Stimulated activated CD8-positive, alpha-beta memory T cell treated with anti-CD3 and anti-CD28 coated beads, Interleukin-7, amount 100 ng/mL, for 24 hours (primary cell): ENCODE measurements around the gene DENND2A.

Source experiments
- DNase-seq: peaks from one replicate; pipeline ENCODE4 v3.0.0-alpha.2; 2020; ENCODE audit warnings: low read depth

The DENND2A gene

DNA sequence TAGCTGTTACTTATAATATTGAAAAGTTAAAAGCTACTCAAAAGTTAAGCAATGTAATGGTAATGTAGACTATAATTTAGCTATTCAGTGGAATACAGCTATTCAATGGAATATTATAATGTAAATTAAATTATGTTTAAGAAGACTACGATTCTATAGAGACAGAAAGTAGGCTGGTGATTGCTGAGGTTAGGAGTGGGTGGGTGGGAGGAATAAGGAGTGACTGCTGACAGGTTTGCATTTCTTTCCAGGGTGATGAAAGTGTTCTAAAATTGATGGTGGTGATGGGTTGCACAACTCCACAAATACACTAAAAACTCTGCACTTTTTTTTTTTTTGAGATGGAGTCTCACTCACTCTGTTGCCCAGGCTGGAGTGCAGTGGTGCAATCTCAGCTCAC is 21.4 kb downstream of the DENND2A start:
- DNase-seq: no peak

DNA sequence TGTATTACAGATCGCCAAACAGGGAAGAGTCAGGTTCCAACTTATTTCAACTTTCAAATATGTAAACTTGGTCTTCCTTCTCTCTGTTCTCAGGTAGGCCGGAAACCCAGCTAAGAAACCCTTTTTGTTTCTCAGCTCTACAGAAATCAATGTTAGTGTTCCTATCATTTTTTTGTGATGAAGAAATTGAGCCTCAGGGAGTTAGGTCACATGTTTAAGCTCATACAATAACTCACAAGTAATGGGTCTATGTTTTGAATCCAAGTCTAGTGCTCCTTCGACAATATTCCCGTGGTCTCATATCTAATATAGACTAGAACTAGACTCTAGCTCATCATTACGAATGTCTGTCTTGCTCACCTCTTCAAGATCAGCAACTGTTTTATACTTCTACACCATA is 22.3 kb downstream of the DENND2A start:
- DNase-seq: no peak

DNA sequence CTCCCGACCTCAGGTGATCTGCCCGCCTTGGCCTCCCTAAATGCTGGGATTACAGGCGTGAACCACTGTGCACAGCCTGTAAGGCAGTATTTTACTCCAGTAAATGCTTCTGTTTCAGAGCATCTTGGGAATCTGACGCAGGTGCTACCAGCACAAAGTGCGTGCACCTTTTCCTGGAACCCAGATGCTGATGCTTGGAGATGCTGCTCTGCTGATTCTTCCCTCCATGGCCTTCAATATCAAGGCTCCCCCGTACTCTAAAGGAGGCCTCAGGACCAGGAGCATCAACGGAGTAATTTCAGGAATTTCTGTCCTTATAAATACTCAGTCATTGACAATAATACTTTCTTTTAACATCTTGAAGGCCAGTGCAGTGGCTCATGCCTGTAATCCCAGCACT is 23.5 kb downstream of the DENND2A start:
- DNase-seq: no peak

DNA sequence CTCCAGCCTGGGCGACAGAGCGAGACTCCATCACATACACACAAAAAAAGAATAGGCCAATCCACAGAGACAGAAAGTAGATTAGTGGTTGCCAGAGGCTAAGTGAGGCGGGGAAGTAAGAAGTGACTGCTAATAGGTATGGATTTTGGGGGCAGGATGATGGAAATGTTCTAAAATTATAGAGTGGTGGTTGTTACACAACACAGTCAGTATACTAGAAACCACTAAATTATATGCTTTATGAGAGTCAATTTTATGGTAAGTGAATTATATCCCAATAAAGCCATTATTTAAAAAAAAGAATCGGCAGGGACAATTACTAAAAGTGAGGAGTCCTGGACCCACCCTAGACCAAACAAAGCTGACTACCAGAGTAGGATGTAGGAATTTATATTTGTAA is 24.3 kb downstream of the DENND2A start:
- no peak for DNase-seq

DNA sequence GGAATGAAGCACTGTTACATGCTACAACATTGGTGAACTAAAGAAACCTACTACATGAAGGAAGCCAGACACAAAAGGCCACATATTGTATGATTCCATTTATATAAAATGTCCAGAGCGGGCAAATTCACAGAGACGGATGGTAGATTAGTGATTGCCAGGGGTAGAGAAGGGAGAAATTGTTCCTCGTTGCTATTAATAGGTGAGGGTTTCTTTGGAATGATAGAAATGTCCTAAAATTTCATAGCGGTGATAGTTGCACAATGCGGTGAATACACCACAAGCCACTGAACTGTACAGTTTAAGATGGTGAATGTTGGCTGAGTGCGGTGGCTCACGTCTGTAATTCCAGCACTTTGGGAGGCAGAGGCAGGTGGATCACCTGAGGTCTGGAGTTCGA is 29.0 kb downstream of the DENND2A start:
- DNase-seq: no peak

DNA sequence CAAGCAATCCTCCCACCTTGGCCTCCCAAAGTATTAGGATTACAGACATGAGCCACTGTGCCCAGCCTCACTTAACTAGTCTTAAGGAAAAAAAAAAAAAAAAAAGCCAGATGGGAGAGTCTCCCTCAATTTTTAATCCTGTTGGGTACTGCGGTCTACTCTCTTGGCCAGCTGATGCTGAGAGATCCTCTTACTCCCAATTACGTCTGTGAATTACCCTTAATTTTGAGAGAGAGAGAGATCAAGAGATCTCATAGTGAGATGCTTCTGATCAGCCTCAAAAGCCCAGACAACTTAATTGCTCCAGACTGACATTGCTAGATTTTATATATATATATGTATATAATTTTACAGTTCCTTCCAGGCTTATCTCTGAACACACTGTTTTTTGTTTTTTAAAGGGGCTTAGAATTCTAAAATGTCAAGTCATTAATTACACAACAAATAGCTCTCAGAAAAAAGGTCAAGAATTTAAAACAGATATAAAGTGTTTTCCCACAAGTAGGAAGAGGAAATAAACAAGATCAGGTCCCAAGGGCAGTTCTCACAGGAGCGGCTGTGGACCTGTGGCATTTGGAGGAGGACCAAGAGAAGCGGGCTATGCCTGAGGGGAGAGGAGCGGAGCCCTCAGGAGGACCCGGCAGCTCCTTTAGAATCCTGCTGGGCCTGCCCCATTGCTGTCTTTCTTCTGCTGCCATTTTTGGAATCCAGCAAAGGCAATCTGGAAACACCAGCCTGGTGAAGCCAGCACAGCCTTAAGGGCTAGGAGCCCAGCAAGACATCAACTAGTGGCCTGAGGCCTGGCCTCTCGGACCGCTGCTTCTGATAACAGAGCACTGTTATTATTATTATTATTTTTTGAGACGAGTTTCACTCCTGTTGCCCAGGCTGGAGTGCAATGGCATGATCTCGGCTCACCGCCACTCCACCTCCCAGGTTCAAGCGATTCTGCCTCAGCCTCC is 30.1 kb downstream of the DENND2A start:
- DNase-seq: no peak

DNA sequence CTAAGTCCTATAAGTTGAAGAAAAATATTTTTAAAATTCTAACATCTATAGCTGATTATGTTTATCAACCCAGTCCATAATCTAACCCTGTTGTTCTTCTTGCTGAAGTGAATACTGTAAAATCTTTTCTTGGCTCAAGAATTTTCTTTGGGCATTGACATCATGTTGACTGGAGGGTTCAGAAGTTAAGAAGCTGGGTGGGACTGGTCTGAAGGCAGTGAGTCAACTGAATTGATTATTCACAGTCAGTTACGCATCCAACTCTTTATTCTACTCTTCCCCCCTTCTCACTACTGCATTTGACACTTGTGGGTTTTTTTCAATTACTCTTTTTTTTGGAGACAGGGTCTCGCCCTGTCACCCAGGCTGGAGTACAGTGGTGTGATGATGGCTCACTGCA is 31.0 kb downstream of the DENND2A start:
- no peak for DNase-seq

DNA sequence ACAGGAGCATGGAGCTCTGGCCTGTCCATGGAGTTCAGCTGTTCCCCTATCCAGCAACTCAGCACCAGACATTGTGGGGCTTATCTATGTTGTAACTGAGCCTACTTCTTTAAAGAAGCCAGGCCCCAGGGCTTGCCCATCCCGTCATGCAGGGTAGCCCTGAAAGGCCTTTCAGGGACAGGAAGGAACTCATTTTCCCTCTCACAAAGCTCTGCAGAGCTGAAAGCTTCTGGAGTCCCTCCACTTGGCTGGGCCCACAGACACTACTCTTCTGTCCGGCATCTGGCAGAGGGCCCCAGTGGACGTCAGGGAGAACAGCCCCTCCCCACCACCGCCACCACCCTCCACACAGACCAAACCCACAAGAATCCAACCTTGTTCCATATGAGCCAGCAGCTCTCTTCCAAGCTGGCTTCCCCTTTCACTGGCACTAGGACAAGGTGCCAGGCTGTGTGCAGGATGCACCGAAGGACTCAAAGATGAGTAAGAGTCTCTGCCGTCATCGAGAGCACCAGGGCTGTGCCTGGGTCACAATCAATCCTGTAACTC is 33.1 kb downstream of the DENND2A start:
- no peak for DNase-seq

DNA sequence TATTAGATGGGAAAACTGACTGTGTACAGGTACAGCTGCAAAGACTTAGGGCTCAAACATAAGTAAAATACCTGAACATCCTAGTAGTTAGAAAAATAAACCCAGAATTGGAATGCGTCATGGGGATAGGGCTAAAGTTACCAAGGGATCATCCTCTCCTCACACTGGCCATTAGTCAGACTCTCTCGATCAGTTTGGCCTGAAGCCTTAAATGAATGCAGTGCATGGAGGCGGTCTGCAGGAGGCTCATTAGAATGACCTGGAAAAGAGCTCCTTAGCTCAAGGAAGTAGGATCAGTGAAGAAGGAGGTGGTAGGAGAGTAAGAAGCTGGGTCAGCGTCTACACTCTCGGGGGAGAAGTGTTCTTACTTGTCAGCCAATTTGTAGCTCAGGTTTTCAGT is 35.3 kb downstream of the DENND2A start:
- DNase-seq: no peak

DNA sequence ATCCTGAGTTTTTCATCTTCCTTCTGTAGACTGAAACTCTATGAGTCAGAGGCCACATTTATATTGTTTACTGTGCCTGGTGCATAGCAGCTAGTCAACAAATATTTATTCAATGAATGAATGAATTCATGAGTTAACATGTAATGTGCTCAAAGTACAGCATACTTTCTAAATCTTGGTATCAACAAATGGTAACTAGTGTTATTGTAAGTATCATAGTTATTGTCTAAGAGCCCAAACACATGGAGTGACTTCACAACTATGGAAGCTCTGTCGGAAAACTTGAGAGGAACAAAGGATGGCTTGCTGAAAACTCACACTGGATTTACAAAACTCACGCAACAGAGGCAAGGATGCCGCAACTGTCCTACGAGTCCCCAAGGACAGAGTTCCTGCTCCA is 35.9 kb downstream of the DENND2A start:
- DNase-seq: no peak

DNA sequence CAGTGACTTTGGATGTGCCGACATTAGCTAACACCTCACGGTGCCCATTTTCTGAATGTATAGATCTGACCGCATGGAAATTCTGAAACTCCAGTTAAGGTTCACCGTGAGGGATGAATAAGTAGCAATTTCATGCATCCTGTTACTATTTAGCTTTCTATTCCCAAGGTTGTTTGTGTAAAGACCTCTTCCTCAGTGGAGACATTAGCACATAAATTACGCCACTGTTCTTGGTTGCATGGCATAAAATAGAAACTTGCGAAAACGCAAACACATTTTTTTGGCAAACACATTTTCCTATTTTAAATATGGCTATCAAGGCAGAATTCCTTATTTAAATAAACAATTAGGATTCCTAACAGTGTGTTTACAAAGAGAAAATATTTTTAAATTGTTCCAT is 36.5 kb downstream of the DENND2A start:
- DNase-seq: no peak

DNA sequence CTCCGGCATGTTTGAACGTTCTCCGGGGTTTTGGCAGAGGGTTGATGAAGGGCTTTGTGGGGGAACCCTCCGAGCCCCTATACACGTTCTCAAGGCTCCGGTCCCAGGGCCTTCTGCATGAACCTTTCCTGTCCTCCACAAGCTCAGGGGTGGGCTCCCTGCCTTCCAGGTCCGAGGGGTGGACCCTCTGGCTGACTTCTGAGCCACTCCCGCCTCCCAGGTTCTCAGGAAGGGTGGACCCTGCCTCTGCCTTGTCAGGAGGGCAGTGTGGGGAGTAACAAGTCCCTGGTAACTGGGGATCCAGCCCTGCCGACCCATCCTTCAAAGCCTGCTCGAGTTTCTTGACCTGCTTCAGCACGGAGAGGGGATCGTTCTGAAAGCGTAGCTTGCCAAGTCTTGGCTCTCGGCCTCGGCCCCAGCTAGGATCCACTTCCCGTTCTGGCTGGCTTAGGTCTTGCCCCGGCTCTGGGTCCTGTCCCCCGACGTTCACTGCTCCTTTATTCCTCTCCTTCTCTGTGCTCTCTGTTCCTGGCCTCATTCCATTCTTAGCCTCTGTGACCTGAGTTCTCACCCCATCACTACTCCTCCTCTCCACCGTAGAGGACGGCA is 38.9 kb downstream of the DENND2A start:
- DNase-seq: no peak

DNA sequence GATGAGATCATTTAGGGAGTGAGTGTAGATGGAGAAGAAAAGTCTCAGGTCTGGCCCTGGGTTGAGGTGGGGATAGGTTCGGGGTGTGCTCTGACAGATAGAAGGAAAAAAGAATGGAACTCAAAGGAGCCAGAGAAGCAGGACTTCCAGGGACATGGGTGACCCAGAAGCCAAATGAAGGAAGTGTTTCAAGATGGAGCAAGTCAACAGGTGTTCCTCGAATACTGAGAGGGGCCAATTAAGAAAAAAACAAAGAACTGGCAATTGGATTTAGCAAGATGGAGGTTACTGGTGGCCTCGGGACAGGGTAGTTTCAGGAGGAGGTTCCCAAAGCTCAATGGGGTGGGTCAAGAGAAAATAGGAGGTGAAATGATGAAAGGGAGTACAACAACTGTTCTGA is 40.3 kb downstream of the DENND2A start:
- no peak for DNase-seq

DNA sequence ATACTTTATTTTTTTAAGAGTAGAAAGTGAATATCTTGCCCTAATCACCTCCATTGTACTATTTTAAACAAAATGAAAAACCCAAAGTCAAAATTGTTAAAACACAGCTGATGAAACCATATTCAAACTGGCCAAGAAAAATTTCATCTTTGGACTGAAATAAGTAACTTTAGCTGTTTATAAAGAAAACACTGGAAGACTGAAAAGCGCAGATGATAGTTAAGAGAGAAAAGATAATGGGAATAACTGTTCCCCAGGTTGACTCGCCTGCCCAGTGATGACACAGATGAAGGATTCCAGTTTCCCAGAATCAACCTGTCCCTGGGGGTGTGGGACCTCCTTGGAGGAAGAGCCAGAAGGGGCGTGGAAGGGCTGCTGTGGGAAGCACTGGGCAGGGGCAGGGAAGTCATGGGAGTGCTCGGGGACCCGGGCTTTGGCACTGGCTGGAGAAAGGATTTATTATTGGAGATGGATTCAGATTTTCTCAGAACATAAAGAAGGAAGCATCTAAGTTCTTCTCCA is 43.1 kb downstream of the DENND2A start:
- no peak for DNase-seq

DNA sequence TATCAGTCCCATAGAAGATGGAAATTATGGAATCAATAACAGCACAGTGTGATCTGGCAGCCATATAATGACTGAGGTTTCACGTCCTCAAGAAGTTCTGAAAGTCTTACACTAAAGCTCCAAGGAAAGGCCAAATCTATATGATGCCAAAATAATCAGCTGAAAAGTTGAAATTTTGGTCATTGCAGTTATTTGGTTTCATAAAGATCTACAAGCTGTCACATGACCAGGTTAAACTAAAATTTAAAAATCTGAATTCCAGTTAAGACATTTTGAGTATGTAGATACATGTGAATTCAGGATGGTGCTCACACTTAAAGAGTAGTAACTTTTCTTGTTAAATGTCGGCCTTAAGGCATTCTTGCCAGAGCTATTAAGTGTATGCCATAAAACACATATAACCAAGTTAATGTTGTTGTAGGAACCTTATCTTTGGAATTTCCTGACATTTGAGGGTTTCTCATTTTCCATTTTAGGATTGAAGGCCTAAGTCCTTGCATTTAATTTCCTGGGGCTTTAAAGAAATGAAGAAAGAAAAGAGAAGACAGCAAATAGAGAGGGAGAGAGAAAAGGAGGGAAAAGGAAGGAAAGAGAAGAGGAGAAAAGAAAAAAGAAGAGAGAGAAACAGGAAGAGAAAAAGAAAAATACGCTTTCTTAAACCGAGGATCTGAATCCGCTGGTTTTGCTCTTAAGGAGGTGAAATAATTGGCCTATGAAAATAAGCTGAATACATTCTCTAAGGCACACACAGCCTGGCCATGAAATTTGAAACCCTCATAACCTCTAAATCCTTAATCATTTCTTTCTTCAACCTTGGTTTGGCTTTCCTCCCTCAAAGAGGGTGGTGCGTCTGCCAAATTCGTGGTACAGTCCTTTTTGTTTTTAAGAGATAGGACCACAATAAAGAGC is 43.8 kb downstream of the DENND2A start:
- DNase-seq: no peak

DNA sequence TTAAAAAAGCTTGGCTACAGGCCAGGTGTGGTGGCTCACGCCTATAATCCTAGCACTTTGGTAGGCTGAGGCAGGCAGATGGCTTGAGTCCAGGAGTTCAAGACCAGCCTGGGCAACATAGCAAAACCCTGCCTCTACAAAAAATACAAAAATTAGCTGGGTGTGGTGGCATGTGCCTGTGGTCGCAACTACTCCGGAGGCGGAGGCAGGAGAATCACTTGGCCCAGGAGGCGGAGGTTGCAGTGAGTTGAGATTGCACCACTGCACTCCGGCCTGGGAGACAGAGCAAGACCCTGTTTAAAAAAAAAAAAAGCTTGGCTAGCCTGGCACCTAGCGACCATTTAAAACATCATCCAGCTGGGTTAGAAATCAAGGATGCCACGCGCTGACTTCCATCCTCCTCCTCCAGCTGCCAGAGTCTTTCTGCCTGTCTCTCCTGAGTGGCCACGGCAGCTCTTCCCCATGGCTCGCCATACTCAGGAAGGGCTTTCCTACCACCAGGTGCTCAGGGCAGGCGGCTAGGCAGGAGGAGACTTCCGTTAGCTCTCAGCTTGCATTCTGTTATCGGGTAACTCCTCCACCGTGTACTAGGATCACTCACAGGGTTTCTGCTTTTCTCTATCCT is 45.0 kb downstream of the DENND2A start:
- DNase-seq: no peak

DNA sequence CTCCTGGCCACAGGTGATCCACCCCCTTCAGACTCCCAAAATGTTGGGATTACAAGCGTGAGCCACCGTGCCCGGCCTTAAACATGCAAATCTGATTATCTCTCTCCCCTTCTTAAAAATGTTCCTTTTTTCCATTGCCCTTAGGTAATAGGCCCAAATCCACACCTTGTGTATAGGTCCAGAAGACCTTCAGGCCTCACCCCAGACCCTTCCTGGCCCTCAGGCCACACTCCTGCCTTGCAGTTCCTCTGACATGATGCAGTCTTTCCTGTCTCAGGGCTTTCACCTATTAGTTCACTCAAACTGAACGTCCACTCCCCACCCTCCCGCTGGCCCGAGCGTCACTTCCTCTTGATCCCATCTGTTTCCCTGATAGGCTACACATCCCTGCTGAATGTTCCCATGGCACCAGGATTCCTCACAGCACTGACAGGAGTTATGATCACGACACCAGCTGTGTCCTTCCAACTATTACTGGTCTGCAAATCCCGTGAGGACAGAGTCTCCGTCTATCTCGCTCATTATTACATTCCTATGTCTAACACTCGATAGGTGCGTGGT is 46.4 kb downstream of the DENND2A start:
- no peak for DNase-seq

DNA sequence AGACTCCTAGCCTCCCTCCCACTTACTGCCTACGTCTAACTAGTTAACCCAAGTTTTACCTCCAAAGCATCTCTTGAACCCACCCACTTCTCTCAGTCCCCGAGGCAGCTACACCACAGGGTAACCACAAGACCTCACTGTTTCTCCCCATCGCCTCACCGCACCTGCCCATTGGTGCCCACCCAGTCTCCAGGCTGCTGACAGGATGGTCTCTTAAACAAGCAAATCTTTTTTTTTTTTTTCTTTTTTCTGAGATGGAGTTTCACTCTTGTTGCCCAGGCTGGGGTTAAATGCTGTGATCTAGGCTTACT is 47.0 kb downstream of the DENND2A start:
- no peak for DNase-seq

DNA sequence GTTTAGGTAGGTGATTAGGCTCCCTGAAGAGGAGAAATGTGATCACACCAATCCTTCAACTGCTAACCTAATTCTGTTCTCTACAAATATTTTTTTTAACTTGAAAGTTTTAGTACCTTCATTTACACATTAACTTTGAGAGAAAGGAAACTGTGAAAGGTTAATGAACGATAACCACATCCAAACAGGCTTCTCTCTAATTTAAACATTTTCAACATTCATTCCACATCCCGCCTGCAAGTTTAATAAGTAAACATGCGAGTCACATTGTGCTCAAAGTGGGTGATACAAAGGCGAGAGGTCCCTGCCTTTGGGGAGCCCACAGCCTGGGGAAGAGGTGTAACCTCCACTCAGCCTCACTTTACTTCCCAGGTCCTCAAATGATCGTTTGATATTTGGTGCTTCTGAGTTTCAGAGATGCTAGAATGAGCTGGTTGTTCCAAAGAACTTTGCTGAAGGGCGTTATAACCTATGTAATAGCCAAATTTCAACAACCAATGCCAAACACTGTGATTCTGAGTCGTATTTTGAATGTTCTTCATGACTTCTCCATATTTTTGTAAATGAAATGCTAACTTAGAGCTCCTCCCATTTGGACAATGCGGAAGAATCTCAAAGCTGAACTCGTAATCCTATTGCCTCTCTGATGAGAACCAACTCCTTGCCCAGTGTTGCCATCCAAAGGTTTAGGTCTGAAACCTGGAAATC is 47.5 kb downstream of the DENND2A start:
- no peak for DNase-seq

DNA sequence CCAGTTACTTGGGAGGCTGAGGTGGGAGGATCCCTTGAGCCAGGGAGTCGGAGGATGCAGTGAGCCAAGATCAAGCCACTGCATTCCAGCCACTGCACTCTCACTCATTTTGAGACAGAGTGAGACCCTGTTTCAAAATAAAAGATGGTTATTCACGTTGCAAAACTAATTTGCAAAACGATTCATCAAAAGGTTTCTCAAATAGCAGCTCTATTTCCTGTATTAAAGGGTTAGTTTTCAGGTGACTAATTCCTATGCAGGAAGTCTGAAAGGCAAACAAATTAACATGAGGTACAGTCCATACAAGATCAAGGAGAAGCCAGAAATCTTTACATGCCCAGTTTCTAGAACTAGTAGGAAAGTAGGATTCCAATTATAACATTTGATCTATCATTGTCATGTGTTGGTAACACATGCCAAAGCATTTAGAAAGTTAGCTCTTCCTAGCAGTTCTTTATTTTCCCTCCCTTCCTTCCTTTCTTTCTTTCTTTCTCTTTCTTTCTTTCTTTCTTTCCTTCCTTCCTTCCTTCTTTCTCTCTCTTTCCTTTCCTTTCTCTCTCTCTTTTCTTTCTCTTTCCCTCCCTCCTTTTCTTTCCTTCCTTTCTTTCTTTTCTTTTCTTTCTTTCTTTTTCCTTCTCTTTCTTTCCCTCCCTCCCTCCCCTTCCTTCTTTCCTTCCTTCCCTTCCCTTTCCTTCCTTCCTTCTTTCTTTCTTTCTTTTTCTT is 49.3 kb downstream of the DENND2A start:
- no peak for DNase-seq
